ENCODE results near the gene FARS2.

The FARS2 gene

GRCh38 chr6:5745081-5745480, 483.8 kb downstream of the FARS2 start:
- no peak for FAIRE-seq

GRCh38 chr6:5746053-5746758, 484.9 kb downstream of the FARS2 start:
- no peak for FAIRE-seq

GRCh38 chr6:5746759-5747130, 485.4 kb downstream of the FARS2 start:
- no peak for FAIRE-seq

- FAIRE-seq, result no peak
Measured at GRCh38 chr6:5747379-5747778, 486.1 kb downstream of the FARS2 start.

- FAIRE-seq, result no peak
Measured at GRCh38 chr6:5749016-5749650, 487.8 kb downstream of the FARS2 start.

GRCh38 chr6:5749651-5750215, 488.4 kb downstream of the FARS2 start:
- no peak for FAIRE-seq

- FAIRE-seq, result no peak
Measured at GRCh38 chr6:5751525-5752390, 490.4 kb downstream of the FARS2 start.

GRCh38 chr6:5752391-5752680, 491.0 kb downstream of the FARS2 start:
- FAIRE-seq, result no peak

- FAIRE-seq, result no peak
Measured at GRCh38 chr6:5753209-5753608, 491.9 kb downstream of the FARS2 start.

- FAIRE-seq, result no peak
Measured at GRCh38 chr6:5754904-5755303, 493.6 kb downstream of the FARS2 start.

GRCh38 chr6:5759571-5759970, 498.3 kb downstream of the FARS2 start:
- FAIRE-seq, result no peak

GRCh38 chr6:5761370-5761769, 500.1 kb downstream of the FARS2 start:
- no peak for FAIRE-seq

- no peak for FAIRE-seq
Measured at GRCh38 chr6:5762561-5762968, 501.3 kb downstream of the FARS2 start.

GRCh38 chr6:5763407-5763806, 502.1 kb downstream of the FARS2 start:
- FAIRE-seq, result no peak

GRCh38 chr6:5763871-5764270, 502.6 kb downstream of the FARS2 start:
- FAIRE-seq, result no peak

- no peak for FAIRE-seq
Measured at GRCh38 chr6:5764401-5764955, 503.2 kb downstream of the FARS2 start.

GRCh38 chr6:5765141-5765760, 503.9 kb downstream of the FARS2 start:
- FAIRE-seq, result no peak

GRCh38 chr6:5766260-5766659, 504.9 kb downstream of the FARS2 start:
- no peak for FAIRE-seq

GRCh38 chr6:5767471-5767870, 506.2 kb downstream of the FARS2 start:
- FAIRE-seq, result no peak

GRCh38 chr6:5771211-5771610, 509.9 kb downstream of the FARS2 start:
- no peak for FAIRE-seq

GRCh38 chr6:5771759-5772390, 510.6 kb downstream of the FARS2 start:
- no peak for FAIRE-seq

- no peak for FAIRE-seq
Measured at GRCh38 chr6:5772408-5773120, 511.3 kb downstream of the FARS2 start.

All from G401.6 (cell line).